ENCODE data around the gene C9orf78. TPM values are rescaled to one million over a fixed set of nuclear protein-coding genes. Genes with fewer than 3 reads are reported as not detected.
"Not testable (repeated sequence)": the region's sequence is repeated elsewhere in the genome, so short reads cannot be mapped to it uniquely, and the experiment has no call there.

The C9orf78 gene
- total RNA-seq, 2 experiments from 2014 or later: 83.9 to 89.2 TPM

DNA sequence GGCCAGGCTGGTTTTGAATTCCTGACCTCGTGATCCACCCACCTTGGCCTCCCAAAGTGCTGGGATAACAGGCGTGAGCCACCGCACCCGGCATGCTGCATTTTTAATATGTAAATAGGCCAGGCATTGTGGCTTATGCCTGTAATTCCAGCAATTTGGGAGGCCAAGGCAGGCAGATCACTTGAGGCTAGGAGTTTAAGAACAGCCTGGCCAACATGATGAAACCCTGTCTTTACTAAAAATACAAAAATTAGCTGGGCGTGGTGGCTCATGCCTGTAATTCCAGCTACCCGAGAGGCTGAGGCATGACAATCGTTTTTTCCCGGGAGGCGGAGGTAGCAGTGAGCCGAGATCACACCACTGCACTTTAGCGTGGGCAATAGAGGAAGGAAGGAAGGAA lies 50.1 kb downstream of the C9orf78 start:
- H3K27me3 Mint-ChIP-seq; H3K27ac Mint-ChIP-seq; H3K36me3 Mint-ChIP-seq (ENCODE audit: low read depth); H3K9me3 Mint-ChIP-seq; POLR2A ChIA-PET; DNase-seq; H3K4me1 Mint-ChIP-seq; H3K4me3 Mint-ChIP-seq: not testable (repeated sequence)
- CTCF ChIA-PET: interaction anchor here (2.6 to 7.0 kb wide), 3 partner anchors 47 to 58 kb away, joined by 8 to 45 read pairs (median 8); no protein-coding TSS in a partner anchor

DNA sequence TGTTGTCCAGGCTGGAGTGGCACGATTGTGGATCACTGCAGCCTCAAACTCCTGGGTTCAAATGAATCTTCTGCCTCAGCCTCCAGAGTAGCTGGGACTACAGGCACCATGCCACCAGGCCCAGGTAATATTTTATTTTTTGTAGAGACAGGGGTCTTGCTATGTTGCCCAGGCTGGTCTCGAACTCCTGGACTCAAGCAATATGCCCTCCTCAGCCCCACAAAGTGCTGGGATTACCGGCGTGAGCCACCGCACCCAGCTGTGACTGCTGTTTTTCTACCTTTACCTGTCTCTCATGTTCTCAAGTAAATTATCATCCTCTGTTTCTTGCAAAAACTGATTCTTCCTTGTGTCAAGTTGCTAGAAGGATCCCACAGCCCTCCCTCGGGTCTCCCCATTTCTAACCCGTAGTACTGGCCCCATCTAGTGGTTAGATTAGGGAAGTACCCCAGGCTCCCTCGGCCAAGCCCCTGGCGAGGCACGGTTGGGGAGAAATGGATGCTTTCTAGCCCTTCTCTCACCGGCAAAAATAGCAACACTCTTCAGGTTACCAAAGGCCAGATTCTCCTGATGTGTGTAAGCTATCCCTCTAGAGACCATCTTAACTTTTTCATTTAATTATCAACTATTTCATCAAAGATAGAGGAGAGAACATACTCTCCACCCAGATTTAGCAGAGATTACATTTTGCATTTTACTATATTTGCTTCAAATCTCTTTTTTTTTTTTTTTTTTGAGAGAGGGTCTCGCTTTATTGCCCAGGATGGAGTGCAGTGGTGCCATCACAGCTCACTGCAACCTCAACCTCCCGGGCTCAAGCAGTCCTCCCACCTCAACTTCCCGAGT lies 51.3 kb downstream of the C9orf78 start:
- H3K27ac Mint-ChIP-seq: no peak overlapping the region
- H3K36me3 Mint-ChIP-seq (ENCODE audit: low read depth): no peaks in the 10 kb centered on the region
- H3K9me3 Mint-ChIP-seq: no peaks in the 10 kb centered on the region
- H3K4me3 Mint-ChIP-seq: no peak overlapping the region
- peaks cover 5% of the 10 kb centered on the region for H3K27me3 Mint-ChIP-seq
- ChIA-PET CTCF (interaction anchor here (0.6 to 7.0 kb wide), 6 partner anchors 40 to 871 kb away, joined by 3 to 45 read pairs (median 6); no protein-coding TSS in a partner anchor), POLR2A (no interaction called here)
- H3K4me1 Mint-ChIP-seq: peaks cover 4% of the 10 kb centered on the region
- peak; percentile 83 for DNase-seq

DNA sequence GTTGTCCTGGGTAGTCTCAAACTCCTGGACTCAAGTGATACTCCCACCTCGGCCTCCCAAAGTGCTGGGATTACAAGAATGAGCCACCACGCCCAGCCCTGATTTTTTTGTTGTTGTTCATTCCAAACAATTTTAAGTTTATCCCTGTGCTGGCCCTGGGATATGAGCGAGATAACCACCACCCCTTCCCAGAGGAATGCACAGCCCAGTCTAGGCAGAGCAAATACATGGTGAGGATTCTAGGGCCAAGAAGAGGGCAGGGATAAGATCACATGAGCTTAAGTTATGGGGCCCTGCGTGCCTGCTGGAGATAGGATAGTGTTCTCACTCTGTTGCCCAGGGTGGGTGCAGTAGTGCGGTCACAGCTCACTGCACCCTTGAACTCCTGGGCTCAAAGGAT lies 53.1 kb downstream of the C9orf78 start:
- H3K4me3 Mint-ChIP-seq: no peak overlapping the region
- peaks cover 12% of the 10 kb centered on the region for H3K4me1 Mint-ChIP-seq
- no peaks in the 10 kb centered on the region for H3K9me3 Mint-ChIP-seq
- ChIA-PET POLR2A (no interaction called here), CTCF (interaction anchor here (0.6 to 7.0 kb wide), 6 partner anchors 10 to 1513 kb away, joined by 3 to 45 read pairs (median 4); no protein-coding TSS in a partner anchor)
- H3K27ac Mint-ChIP-seq: no peak overlapping the region
- H3K36me3 Mint-ChIP-seq (ENCODE audit: low read depth): no peaks in the 10 kb centered on the region
- no peak for DNase-seq
- peaks cover 5% of the 10 kb centered on the region for H3K27me3 Mint-ChIP-seq

DNA sequence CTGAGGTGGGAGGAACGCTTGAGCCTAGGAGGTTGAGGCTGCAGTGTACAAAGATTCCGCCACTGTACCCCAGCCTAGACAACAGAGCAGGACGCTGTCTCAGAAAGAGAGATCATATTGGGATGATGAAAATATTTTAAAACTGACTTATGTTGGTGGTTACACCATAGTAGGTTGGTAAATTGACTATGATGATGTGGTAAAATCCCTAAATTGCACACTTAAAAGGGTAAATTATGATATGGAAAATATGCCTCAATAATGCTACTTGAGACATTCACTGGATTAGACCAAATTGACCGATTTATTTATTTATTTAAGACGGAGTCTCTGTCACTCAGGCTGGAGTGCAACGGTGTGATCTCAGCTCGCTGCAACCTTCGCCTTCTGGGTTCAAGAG lies 53.9 kb downstream of the C9orf78 start:
- Mint-ChIP-seq H3K4me1 (peaks cover 15% of the 10 kb centered on the region), H3K9me3 (no peaks in the 10 kb centered on the region), H3K4me3 (no peak overlapping the region), H3K27me3 (peaks cover 5% of the 10 kb centered on the region), H3K27ac (no peak overlapping the region), H3K36me3 (ENCODE audit: low read depth) (no peaks in the 10 kb centered on the region)
- POLR2A ChIA-PET: no interaction called here
- CTCF ChIA-PET: interaction anchor here (0.6 to 7.0 kb wide), 5 partner anchors 9 to 44 kb away, joined by 3 to 45 read pairs (median 4); no protein-coding TSS in a partner anchor
- no peak for DNase-seq

DNA sequence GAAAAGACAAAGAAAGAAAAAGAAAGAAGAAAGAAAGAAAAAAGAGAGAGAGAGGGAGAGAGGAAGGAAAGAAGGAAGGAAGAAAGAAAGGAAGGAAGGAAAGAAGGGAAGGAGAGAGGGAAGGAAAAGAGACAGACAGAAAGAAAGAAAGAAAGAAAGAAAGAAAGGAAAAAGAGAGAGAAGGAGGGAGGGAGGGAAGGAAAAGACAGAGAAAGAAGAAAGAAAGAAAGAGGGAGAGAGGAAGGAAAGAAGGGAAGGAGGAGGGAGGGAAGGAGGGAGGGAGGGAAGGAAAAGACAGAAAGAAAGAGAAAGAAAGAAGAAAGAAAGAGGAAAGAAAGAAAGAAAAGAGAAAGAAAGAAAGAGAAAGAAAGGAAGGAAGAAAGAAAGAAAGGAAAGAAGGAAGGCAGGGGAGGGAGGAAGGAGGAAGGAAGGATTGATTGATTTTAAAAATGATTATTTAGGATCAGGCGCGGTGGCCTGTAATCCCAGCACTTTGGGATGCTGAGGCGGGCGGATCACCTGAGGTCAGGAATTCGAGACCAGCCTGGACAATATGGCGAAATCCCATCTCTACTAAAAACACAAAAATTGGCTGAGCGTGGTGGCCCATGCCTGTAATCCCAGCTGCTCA lies 55.4 kb downstream of the C9orf78 start:
- H3K27ac Mint-ChIP-seq: peak overlapping the region; percentile 71
- CTCF ChIA-PET: interaction anchor here (2.4 to 7.0 kb wide), 2 partner anchors 11 to 42 kb away, joined by 7 to 45 read pairs; no protein-coding TSS in a partner anchor
- H3K4me3 Mint-ChIP-seq: no peak overlapping the region
- H3K36me3 Mint-ChIP-seq (ENCODE audit: low read depth): no peaks in the 10 kb centered on the region
- H3K4me1 Mint-ChIP-seq: peaks cover 15% of the 10 kb centered on the region
- no peak for DNase-seq
- POLR2A ChIA-PET: no interaction called here
- peaks cover 7% of the 10 kb centered on the region for H3K27me3 Mint-ChIP-seq
- no peaks in the 10 kb centered on the region for H3K9me3 Mint-ChIP-seq

DNA sequence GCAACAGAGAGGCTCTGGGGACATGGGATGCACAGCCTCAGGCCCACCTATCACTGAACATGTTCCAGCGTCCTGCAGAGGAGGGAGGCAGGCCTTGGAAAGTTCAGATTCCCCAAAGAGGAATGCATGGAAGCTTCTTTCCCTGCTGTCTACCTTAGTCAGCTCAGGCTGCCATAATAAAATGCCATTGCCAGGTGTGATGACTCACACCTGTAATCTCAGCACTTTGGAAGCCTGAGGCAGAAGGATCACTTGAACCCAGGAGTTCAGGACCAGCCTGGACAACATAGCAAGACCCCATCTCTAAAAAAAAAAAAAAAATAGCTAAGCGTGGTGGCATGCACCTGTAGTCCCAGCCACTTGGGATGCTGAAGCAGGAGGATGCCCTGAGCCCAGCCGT lies 56.6 kb downstream of the C9orf78 start:
- H3K4me3 Mint-ChIP-seq: no peak overlapping the region
- no peaks in the 10 kb centered on the region for H3K9me3 Mint-ChIP-seq
- ChIA-PET POLR2A (no interaction called here), CTCF (interaction anchor here (0.9 kb wide), 1 partner anchor 40 kb away, joined by 3 read pairs; no protein-coding TSS in a partner anchor)
- DNase-seq: no peak
- peaks cover 7% of the 10 kb centered on the region for H3K27me3 Mint-ChIP-seq
- no peaks in the 10 kb centered on the region for H3K36me3 Mint-ChIP-seq (ENCODE audit: low read depth)
- H3K4me1 Mint-ChIP-seq: peaks cover 12% of the 10 kb centered on the region
- H3K27ac Mint-ChIP-seq: no peak overlapping the region

DNA sequence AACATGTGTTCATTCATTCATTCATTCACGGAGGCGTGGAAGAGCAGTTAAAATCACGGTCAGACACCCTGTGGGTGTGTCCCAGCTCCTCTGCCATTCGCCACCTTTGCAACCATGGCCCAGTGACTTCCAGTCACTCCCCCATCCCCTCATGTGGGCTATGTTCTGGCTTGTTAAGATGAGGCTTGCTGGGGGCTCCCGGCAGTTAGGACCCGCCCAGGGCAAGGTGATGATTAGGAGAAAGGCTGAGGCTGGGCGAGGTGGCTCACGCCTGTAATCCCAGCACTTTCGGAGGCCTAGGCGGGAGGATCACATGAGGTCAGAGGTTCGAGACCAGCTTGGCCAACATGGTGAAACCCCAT lies 57.3 kb downstream of the C9orf78 start:
- Mint-ChIP-seq H3K4me1 (peaks cover 12% of the 10 kb centered on the region), H3K27me3 (peaks cover 7% of the 10 kb centered on the region), H3K4me3 (no peak overlapping the region), H3K27ac (peak overlapping the region; percentile 48), H3K36me3 (ENCODE audit: low read depth) (no peaks in the 10 kb centered on the region), H3K9me3 (no peaks in the 10 kb centered on the region)
- ChIA-PET CTCF (interaction anchor here (0.6 to 3.1 kb wide), 6 partner anchors 13 to 135 kb away, joined by 3 to 12 read pairs (median 4); no protein-coding TSS in a partner anchor), POLR2A (no interaction called here)
- no peak for DNase-seq

Small RNAs within 50 kb of the gene (microRNA-seq; reads per million reads assigned to microRNA genes)
- 0.84 reads per million for gene MIR6855 (ENCODE audit: borderline microRNAs expressed, borderline replicate concordance)

Other genes with a start within 250 kb of the C9orf78 start
- not detected for gene C9orf50, start 214.2 kb downstream of the C9orf78 start, total RNA-seq
- 10 to 100 TPM; 28.5 to 33.9 TPM for gene NTMT1, start 209.1 kb downstream of the C9orf78 start, total RNA-seq
- gene ASB6, start 193.1 kb downstream of the C9orf78 start, total RNA-seq: 10 to 100 TPM; 24.1 to 26.6 TPM
- gene PRRX2, start 169.6 kb downstream of the C9orf78 start, total RNA-seq: under 1 TPM in 1 of 2 experiments, not detected in 1; 0.15 TPM
- gene PTGES, start 82.2 kb downstream of the C9orf78 start, total RNA-seq: not detected
- 10 to 100 TPM; 21.9 to 27.1 TPM for gene TOR1B, start 32.1 kb downstream of the C9orf78 start, total RNA-seq
- 10 to 100 TPM; 52.0 to 58.5 TPM for gene TOR1A, start 11.1 kb downstream of the C9orf78 start, total RNA-seq
- 100 to 1,000 TPM in 1 of 2 experiments, 10 to 100 TPM in 1; 90.8 to 105 TPM for gene USP20, start 183 bp upstream of the C9orf78 start, total RNA-seq
- 100 to 1,000 TPM; 206 to 247 TPM for gene FNBP1, start 207.9 kb upstream of the C9orf78 start, total RNA-seq
- gene GPR107, start 218.6 kb upstream of the C9orf78 start, total RNA-seq: 10 to 100 TPM; 21.7 to 22.1 TPM

Measured in activated CD4-positive, alpha-beta T cell treated with anti-CD3 and anti-CD28 coated beads, Interleukin-2, amount 10 ng/mL, durations not matched to agents 7 days and 5 days (primary cell).